SK-N-MC (cell line): ENCODE data around the gene SWI5.

Experiments
- EZH2 ChIP-seq: fragments of 200-600 bp; sonication (generic); IDR thresholded peaks from one replicate; pipeline ENCODE4 v1.6.1; 2017; ENCODE audit warnings: antibody characterized with exemption
- FOXP2 ChIP-seq: optimal IDR thresholded peaks from 2 replicates; pipeline ENCODE3; 2011; ENCODE audit warnings: mild to moderate bottlenecking, moderate library complexity; ENCODE audit not compliant: insufficient read depth; ENCODE audit errors: extremely low read length, control extremely low read depth

DNA sequence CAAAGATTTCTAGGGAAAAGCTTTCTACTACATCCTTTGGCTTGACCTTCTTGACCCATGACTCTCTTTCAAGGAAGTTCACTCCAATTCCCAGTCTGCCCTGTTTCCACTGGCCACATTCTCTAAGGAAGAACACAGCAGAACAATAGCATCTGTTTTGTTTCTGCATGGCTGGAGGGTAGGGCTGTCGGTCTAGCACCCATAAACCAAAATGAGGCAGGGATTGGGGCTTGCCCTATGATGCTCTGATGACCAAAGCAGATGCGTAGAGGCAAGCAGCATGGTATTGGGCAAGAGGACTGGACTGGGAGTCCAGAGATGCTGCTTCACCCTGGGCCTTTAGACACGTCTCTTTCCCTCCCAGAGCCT is 24.4 kb upstream of the SWI5 start:
- TF ChIP-seq EZH2 (no peak), FOXP2 (no peak)
